Mesothelial cell of epicardium (in vitro differentiated cells): ENCODE measurements around the gene ARL13B. TPM values are rescaled to one million over a fixed set of nuclear protein-coding genes. Genes with fewer than 3 reads are reported as not detected.
A peak's percentile ranks its signal among the peaks of the same experiment; 100 is the strongest.

Source experiments
- DNase-seq, 2 experiments: peaks; one replicate each; pipeline ENCODE4 v3.0.0; 2021; ENCODE audit warnings: low spot score in 2 of 2; ENCODE audit not compliant: unreplicated experiment in 2 of 2
- H3K27ac Mint-ChIP-seq: 2 replicates; pipeline ENCODE4 v1.8.0; 2021; ENCODE audit warnings: mixed read lengths
- H3K27me3 Mint-ChIP-seq: 2 replicates; pipeline ENCODE4 v1.8.0; 2021; ENCODE audit warnings: low read depth, mixed read lengths
- H3K36me3 Mint-ChIP-seq: 2 replicates; pipeline ENCODE4 v1.8.0; 2021; ENCODE audit warnings: mixed read lengths
- H3K4me1 Mint-ChIP-seq: 2 replicates; pipeline ENCODE4 v1.8.0; 2021; ENCODE audit warnings: mixed read lengths
- H3K4me3 Mint-ChIP-seq: 2 replicates; pipeline ENCODE4 v1.8.0; 2021; ENCODE audit warnings: mild to moderate bottlenecking, moderate library complexity, mixed read lengths
- H3K9me3 Mint-ChIP-seq: 2 replicates; pipeline ENCODE4 v1.8.0; 2021; ENCODE audit warnings: mixed read lengths
- CTCF ChIP-seq: fragments of 200-600 bp; sonication (generic); IDR thresholded peaks from one replicate; pipeline ENCODE4 v1.5.0; 2021; ENCODE audit warnings: antibody characterized with exemption; ENCODE audit not compliant: unreplicated experiment
- total RNA-seq: library from RNA; stranded (reverse); gene quantifications from 3 replicates; pipeline ENCODE4 v1.2.1, GENCODE V29; 2021

The ARL13B gene
- total RNA-seq, 1 donor from 2014 or later: 14.1 TPM

DNA sequence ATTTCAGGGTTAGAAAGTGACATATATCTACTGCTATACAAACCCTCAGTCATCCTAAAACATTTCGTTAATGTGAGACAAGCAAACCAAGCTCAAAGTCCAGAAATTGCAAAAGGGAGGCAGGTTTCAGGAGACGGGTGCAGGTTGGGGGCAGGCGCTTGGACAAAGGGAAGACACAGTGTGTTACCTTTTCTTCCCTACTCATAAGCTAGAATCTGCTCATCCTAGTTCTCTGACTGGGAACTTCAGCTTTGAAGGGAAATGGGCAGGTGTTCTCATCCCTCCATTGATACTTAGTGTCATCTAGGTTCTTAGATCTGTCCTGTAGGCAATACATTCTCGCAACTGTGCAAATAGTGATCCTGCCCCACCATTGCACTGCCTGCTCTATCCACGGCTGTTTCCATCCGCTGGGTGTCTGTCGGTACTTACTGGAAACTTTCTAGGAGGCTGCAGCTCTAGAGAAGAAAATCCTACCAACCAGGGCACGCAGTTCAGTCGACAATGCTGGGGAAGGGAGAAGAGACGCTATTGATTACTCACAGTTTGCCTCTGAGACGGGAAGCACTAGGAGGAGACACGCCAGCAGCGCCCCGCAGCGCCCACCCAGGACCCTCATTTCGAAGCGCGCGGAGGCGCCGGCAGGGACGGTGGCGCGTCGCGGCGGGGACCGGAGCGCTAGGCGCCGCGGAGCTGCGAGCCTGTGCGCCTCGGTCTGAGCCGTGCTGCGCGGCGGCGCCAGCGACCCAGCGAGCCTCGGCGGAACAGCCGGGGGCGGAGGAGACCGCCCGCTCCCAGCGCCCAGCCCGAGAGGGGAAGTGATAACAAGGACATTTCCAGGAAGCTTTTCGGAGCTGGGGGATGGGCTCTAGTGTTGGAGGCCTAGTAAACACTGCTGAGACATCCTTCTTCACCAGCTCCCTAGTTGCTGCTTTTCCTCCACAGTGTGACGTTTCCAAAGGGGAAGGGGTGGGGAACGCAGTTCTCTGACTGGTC, 6.5 kb upstream of the ARL13B start, which contains the start of gene PROS1:
TSS of gene PROS1 (minus strand) at position 766 of the 996 bp plus-strand sequence. CDS start at position 619, 147 bp downstream.
- Mint-ChIP-seq H3K4me3 (peak within 1 kb of the TSS; percentile 85), H3K36me3 (no peaks in the 10 kb centered on the region), H3K27ac (peak within 1 kb of the TSS; percentile 92), H3K9me3 (no peaks in the 10 kb centered on the region), H3K4me1 (peaks cover 12% of the 10 kb centered on the region), H3K27me3 (no peaks in the 10 kb centered on the region)
- no peak for TF ChIP-seq CTCF
- DNase-seq: peak; percentile 57 to 80

GRCh38 chr3:93981649-93982048, 1.7 kb downstream of the ARL13B start:
- no peak overlapping the region for H3K27ac Mint-ChIP-seq
- H3K27me3 Mint-ChIP-seq: no peaks in the 10 kb centered on the region
- no peaks in the 10 kb centered on the region for H3K9me3 Mint-ChIP-seq
- H3K4me1 Mint-ChIP-seq: peaks cover 22% of the 10 kb centered on the region
- H3K4me3 Mint-ChIP-seq: peak overlapping the region; percentile 88
- H3K36me3 Mint-ChIP-seq: no peaks in the 10 kb centered on the region
- DNase-seq: no peak
- TF ChIP-seq CTCF: no peak

GRCh38 chr3:93983408-93983807, 3.5 kb downstream of the ARL13B start:
- no peak for DNase-seq
- Mint-ChIP-seq H3K4me1 (peaks cover 29% of the 10 kb centered on the region), H3K36me3 (no peaks in the 10 kb centered on the region), H3K27me3 (no peaks in the 10 kb centered on the region), H3K27ac (no peak overlapping the region), H3K4me3 (no peak overlapping the region), H3K9me3 (no peaks in the 10 kb centered on the region)
- no peak for TF ChIP-seq CTCF

DNA sequence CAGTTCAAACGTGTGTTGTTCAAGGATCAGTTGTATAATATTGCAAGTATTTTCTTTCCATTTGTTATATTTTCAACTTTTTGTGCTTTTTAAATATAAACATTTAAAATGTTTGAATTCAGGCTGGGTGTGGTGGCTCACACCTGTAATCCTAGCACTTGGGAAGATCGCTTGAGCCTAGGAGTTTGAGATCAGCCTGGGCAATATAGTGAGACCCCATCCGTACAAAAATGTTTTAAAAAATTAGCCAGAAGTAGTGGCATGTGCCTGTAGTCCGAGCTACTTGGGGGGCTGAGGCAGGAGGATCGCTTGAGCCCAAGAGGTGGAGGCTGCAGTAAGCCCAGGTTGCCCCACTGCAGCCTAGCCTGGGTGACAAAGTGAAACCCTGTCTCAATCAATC, 4.7 kb downstream of the ARL13B start:
- peaks cover 31% of the 10 kb centered on the region for H3K4me1 Mint-ChIP-seq
- H3K27ac Mint-ChIP-seq: no peak overlapping the region
- no peak for DNase-seq
- H3K27me3 Mint-ChIP-seq: no peaks in the 10 kb centered on the region
- no peak overlapping the region for H3K4me3 Mint-ChIP-seq
- no peak for TF ChIP-seq CTCF
- no peaks in the 10 kb centered on the region for H3K9me3 Mint-ChIP-seq
- H3K36me3 Mint-ChIP-seq: no peaks in the 10 kb centered on the region

- Mint-ChIP-seq H3K27ac (peak overlapping the region; percentile 86), H3K4me3 (no peak overlapping the region), H3K36me3 (no peaks in the 10 kb centered on the region), H3K27me3 (no peaks in the 10 kb centered on the region), H3K4me1 (peaks cover 13% of the 10 kb centered on the region), H3K9me3 (no peaks in the 10 kb centered on the region)
- no peak for DNase-seq
- no peak for TF ChIP-seq CTCF
Observed at GRCh38 chr3:93988283-93988682, 8.3 kb downstream of the ARL13B start.
